Umbilical cord (tissue), 2 donors: ENCODE measurements around the gene PPARG. TPM values are rescaled to one million over a fixed set of nuclear protein-coding genes. Genes with fewer than 3 reads are reported as not detected.

Source experiments
- DNase-seq: peaks from one replicate; pipeline ENCODE4 v3.0.0-alpha.2; 2015; ENCODE audit warnings: low spot score
- total RNA-seq: library from RNA; depleted of rRNA; stranded (reverse); fragments of >200 nt; gene quantifications from one replicate; pipeline ENCODE4 v1.2.3, GENCODE V29; 2014; ENCODE audit warnings: low replicate concordance; ENCODE audit not compliant: insufficient read depth

The PPARG gene
- total RNA-seq, 1 donor from 2014 or later: 2.9 TPM

DNA sequence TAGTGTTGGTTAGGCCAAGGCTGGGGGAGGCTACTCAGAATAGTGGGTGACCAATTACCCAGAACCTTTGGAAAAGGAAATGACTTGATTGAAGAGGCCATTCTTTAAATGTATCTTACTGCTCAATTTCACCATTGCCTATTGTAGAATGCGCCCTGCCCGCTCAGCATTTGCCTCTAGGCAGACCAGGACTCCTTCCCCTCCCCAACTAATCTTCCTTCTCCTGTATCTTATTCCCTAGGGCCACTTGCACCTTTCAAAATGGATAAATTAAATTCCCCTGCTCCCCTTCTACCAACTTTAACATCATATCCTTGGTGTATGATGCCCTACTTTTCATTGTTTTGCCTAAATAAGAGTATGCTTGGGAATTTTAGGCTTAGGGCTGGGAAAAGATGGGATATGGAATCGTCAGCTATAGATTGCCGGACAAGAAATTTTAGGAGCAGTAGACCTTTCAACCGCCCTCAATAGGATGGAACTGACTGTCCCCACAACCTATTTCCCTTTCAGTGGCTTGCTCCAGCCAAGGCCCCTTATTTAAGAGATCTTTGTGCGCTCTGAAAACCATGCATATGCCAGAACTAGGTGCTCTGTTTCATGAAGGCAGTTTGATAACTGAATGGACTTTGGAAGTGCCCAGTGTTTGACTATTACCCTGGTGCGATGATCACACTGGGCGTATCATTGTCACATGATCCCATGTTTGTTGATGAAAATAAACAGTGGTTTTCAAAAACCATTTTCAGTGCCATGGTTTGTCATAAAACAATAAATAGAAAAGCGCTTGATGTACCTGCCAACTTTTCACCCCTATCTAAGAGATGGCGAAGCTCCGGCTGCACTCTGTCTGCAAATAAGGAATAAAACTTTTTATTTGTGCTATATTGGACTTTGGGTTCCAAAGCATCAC lies 121.1 kb downstream of the PPARG start:
- DNase-seq: no peak

DNA sequence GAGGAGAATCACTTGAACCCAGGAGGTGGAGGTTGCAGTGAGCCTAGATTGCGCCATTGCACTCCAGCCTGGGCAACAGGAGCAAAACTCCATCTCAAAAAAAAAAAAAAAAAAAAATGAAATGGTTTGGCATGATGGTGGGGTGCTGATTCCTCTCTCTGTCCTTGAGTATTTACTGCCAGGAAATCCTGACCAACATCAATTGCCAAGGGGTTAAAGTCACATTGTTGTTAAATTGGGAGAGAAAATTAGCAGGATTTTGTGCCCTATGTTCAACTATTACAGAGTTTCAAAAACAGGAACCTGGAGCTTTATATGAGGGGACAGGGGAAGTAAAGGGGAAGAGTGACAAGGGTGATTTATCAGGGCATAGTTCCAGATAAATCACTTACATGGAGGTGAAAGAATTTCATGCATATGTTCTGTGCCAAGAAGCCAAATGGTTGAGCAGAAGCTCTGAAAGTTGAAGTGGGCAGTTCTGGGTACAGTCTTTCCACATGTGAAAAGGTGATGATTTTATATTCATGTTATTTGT lies 124.9 kb downstream of the PPARG start:
- DNase-seq: no peak

DNA sequence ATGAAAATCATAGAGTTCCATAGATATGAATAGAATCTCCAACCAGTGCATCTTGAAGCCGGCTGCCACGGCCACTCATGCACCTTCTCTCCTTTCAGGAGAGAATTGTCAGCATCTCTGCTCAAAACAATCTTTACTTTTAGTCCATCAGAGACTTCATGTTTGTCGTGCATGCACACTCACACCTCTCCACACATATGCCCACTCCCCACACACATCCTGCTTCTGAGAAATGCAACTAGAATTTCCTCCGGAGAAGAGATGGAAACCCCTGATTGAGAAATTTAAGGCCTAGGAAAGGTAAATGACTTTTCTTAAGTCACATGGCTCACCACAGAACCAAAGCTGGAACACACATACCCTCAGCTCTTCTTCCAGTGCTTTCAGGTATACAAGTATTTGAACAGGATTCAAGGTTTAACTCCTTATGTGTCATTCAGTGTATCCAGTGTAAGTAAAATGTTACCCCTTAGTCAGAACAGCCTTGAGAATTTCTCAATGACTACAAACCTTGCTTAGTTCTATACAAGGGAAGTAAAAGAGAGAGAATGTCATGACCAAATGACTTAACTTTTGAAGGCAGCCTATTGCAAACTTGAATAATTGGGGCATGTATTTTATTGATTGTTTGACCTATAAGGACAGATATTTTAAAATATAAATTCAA lies 126.3 kb downstream of the PPARG start:
- DNase-seq: no peak

DNA sequence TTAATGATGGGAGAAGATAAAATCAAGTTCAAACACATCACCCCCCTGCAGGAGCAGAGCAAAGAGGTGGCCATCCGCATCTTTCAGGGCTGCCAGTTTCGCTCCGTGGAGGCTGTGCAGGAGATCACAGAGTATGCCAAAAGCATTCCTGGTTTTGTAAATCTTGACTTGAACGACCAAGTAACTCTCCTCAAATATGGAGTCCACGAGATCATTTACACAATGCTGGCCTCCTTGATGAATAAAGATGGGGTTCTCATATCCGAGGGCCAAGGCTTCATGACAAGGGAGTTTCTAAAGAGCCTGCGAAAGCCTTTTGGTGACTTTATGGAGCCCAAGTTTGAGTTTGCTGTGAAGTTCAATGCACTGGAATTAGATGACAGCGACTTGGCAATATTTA lies 127.9 kb downstream of the PPARG start:
- no peak for DNase-seq

DNA sequence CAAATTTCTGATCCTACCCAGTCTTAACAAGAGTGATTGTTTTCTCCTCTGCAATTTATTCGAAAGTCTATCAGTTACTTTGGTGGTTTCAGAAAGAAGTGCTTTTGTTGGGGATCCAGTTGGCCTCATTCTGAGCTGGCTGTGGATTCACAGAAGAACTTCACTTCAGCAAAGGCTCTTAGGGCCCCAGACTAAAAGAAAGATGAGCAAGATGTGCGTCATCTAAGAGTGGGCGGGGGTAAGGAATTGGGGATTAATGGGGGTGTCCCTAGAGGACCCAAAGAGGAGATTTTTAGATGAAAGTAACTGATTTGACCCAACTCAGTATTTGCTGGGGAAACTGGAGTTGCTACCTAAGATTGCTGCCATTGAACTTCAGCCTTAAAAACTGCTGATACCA lies 131.5 kb downstream of the PPARG start:
- DNase-seq: no peak

DNA sequence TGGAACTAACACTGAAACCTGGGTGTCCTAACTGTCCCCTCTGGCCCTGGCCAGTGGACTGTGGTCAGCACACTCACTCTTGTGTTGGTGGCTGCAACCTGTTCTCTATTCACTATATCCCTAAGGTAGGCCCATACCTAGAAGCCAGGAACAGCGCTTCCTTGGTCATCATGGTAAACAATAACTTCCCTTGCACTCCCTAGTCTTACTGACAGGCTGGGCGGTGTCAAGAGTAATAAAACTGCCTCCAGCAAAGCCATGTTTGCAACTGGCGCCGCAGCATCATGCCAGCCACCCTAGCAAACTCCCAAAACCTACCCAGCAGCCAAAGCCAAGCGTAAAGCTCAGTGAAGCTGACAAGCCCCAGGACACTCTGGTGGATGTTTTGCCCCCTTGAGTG lies 132.3 kb downstream of the PPARG start:
- no peak for DNase-seq

DNA sequence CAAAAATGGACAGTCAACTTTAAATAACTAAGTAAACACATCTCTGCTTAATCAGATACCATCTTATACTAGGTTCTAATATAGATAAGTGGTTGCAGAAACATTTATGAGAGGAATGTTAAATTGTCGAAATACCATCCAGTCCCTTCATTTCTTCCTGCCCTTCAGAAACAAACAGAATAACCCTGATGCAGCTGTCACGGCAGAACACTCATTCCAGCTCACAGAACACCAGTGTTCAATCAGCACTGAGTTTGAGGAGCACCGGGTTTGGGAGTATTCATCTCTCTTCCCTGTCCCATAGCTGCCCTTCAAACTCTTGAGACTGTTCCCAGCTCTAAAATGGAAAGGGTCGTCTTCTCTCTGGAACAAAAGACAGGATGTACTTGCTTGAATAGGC lies 134.3 kb downstream of the PPARG start:
- DNase-seq: no peak

DNA sequence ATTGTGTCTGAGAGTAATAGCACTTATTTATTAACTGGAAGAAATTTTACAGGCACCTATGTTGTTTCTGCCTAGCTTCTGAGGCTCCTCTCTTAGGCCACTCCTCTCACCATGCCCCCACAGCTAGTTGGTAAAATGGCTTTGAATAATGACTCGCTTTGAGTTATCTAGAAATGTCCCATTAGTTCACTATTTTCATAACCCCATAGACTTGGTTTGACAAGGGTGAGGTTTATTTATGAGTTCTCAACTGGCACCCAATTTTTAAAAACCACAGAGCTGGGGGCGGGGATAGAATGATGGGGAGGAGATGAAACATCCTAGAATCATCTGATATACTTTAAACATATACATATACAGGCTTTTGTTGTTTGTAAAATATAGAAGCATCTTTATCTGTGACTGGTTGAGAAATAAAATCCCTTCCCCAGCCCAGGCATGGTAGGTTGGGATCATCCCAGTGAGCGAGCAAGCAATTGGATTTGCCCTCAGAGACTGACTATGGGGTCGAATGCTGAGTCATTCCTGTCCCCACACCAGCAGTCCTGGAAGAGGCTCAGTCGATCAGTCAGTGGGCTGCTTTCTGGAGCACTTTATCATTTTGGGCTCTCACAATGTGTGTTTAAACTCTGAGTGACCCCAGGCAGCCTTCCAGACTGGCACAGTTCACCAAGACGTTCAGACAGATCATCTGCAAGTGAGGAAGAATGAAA lies 135.2 kb downstream of the PPARG start:
- DNase-seq: no peak

DNA sequence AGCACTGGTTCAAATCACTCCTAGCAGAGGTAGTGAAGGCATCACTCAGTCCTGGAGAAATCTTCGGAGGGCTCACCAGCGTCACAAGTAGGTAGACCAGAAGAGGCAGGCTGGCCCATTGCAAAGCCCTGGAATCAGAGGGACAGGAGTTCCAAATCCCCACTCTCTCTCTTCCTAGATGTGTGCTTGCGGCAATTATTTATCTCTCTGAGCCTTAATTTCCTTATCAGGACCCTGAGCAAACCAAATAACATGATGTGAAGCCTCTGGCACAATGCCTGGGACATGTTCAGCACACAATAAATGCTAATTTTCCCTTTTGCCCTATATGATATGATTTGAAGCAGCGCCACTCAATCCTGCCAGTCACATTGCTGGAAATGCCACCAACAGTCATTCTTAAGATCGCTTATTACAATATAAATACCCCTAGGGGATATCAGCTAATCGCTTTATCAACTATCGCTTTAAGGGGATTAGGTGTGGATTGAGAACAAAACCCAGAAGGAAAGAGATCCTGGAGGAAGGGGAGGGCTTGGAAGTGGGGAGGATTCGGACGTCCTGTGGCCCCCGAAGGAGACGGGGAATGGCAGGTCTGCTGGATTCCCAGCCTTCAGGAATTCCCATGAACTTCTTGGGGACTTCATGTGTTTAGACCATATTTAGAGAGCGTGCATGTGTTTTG lies 135.9 kb downstream of the PPARG start:
- DNase-seq: peak; percentile 25

DNA sequence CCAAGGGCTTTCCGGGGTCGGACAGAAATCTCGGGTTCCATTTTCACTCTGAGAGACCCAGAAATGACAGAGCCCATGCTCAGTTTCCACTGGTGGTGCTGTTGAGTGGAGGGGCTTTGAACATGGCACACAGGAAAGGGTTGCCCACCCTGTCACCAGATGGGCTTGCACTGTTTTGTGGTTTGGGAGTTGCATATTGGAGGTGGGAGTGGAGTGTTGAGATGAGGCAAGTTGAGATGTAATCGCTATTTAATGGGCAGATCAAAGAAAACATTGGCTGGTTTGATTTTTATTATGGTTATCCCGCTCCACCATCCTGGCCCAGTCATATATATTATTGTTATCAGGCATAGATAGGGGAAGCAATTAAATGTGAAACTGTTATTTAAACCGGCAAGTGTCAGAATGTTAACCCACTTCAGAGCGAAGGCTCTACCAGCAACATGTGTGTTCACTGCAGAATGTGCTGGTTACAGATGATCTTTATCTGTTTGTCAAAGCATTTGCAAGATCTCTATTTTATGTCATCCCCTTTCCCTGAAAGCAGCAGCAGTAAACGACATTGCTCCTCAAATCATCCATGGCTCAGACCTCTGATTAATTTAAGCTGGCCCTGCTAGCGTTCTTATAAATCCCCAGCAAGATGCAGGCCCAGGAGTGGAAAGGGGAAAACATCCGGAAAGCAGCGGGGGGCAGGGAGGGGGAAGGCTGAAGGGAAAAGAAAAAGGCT lies 137.1 kb downstream of the PPARG start:
- peak; percentile 9 for DNase-seq

DNA sequence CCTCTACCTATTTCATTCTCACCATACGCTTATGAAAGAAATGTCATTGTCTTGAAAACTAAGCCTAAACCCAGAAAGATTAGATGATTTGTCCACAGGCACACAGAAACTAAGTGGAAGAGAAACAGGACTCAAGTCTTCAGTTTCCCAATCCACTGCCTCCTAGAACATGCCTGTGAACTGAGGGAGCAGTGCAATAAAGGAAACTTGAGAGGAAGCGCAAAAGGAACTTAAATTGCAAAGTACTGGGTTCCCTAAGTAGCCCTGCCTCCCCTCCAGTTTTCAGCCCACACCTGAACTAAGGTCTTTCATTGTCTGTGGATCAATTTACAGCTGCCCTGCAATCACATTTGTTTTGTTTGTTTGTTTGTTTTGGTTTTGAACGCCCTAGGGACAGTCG lies 138.7 kb downstream of the PPARG start:
- DNase-seq: peak; percentile 9

DNA sequence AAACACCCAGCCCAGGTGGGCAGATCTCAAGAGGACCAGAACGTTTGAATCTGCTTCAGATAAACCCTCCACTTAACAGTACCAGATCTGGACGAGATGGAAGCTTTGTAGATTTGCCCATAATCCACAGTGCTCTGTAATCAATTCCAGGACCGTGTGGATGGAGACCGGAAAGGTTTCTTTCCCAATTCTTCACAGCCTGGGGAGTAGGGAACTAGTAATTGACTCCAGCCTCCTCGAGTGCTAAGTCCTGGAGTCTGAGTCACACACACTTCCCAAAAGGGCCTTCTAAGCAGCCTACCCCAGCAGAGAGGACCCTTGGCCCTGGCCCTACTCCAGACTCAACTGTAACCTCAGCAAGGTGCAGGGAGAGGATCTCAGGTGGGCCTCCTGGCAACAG lies 139.3 kb downstream of the PPARG start:
- no peak for DNase-seq

DNA sequence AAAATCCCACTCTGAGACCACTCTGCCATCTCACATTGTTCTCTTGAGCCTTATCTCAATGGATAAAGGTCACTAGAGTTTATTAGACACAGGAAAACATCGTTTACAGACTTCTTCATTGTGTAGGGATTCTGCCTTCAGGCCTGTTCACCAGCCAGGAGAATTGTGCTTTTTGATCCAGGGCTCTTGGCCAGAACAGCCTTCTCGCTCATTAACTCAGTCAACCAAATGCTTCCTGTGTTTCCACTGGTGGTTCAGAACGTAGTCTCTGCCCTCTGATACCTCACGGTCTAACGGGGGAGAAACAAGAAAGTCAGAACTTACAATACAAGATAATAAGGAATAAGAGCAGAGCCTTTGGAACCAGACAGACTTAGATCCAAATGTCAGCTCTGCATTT lies 141.2 kb downstream of the PPARG start:
- DNase-seq: no peak

DNA sequence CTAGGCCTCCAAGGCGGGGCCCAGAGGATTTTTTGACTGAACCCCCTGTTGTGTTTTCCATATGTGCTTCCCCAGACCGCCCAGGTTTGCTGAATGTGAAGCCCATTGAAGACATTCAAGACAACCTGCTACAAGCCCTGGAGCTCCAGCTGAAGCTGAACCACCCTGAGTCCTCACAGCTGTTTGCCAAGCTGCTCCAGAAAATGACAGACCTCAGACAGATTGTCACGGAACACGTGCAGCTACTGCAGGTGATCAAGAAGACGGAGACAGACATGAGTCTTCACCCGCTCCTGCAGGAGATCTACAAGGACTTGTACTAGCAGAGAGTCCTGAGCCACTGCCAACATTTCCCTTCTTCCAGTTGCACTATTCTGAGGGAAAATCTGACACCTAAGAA lies 145.0 kb downstream of the PPARG start:
- no peak for DNase-seq

DNA sequence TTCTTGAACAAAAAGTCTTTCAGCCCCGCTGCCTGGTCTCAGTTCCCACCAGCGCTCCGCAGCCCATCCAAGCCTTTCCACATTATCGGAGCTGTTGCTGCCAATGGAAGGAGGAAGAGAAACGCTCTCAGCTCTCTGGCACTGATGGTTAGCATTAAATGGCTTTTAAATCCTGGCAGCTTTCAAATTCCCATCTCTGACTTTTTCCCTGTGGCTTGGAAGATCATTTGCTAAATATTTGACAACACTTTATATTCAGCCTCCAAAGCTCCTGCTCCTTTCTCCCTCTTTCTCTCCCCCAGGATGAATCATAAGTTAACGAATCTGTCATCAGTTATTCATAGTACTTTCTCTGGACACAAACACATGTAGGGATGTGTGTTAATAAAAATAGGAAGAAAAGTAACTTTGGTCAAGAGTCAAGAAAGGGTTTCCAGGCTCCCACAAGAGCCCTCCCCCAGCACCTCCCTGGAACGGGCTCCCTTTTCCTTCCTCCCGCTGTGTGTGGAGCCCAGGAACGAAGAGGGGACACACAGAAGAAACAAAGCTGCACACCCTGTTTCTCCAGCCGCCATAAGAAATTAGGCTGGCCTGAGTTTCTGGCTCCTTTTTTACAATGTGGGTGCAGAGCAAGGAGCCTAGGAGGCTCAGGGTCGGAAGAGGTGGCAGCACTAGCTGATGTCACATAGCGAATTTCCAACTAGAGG lies 147.8 kb downstream of the PPARG start:
- peak; percentile 21 for DNase-seq

DNA sequence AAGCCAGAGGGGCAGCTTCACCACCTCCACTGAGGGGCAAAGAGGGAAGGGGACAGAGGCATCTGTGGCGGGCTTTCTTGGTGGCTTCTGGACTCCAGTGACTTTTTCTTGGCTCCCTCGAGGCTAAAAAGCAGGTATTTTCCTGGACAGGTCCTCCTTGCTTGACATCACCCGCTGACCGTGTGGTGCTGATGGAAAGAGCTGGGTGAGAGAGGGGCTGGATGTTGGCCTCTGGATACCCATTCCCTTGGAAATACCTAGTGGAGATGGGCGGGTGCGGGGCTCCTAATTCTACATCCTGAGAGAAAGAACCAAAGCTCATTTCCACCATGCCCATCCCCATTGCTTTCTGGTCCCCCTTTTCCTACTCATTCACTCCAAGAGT lies 148.3 kb downstream of the PPARG start:
- no peak for DNase-seq

DNA sequence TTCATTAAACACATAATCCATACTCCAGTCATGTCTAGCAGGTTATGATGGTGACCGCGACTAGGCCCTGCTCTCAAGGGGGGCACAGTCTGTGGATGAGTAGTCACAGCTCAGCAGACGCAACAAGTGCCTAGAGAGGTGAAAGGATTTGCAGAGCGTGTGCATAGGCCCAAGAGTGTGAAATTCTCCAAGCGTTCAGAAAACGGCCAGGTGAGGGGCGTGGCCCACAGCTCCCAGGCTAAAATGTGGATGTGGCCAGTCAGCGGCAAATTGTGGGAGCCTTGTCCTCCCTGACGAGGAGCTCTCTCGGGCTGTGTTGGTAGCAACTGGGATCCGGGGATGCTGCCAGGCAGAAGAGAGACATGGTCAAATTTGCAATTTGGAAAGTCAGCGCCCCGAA lies 149.0 kb downstream of the PPARG start:
- no peak for DNase-seq

DNA sequence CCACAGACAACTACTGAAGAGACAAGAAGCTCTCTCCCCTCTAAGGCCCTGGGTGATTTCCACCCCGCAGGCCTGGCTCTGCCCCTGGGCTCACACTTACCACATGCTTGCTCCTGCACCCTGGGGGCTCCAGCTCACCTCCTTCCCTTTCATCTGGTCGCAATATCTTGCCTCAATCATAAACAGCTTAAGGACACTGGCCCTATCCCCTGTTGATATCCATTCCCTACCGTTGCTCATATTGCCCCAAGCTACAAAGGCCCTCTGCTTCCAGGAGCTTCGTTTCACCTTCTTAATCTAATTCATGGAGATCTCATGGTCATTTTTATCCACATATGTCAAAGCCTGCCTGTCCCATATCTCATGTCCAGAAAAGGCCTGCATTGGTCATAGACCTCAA lies 149.4 kb downstream of the PPARG start:
- no peak for DNase-seq

DNA sequence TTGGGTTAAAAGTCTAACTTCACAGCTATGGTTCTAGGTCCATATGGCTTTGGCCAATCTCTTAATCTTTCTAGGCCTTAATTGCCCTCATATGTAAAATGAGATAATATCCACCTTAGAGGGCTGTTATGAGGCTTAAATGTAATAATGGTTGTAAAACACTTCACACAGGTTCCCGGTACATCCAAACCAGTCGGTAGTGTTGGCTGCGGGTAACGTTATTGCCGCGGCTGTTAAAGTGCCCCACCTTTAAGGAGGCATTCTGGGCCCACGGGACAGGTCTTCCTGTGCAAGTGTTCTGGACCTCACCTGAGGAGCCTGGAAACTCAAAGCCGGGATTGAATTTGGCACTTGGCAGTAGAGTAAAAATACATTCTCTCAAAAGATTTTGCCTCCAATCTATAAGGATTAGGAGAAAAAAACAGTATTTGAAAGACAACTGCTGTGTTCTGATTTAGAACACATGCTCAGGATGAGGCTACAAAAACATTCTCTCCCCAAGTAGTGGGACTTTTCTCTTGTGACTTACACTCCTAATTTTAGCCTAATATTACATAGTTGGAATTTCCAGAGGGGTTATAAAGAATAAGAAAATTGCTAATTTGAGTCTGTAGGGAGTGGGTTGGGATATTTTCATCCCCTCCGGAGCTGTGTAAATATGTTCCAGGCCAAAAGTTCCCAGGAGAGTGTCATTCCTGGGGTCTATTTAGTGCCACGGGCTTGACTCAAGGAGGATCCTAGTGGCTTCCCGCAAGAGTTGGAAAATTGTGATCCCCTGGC lies 150.5 kb downstream of the PPARG start:
- DNase-seq: no peak
